ENCODE data around the gene PEDS1. TPM values are rescaled to one million over a fixed set of nuclear protein-coding genes. Genes with fewer than 3 reads are reported as not detected.

Gene PEDS1
- total and polyA plus RNA-seq, 10 of the 15 experiments (the other 5 are each of a cell fraction or from before 2014, with no cell fraction given), result 1.7 to 25.6 (median 16.8) TPM

- TF ChIP-seq NRF1 (conservative IDR thresholded peaks at IDR 0.05; ENCODE audit: low read depth, low read length) (no peak), PBX3 (IDR thresholded peaks at IDR 0.05; ENCODE audit: insufficient replicate concordance, low read depth, low read length) (no peak)
These were observed 13.1 kb downstream of the PEDS1 start (continued) for GRCh38 chr20:50140339-50140859.

- TF ChIP-seq RAD51 (IDR thresholded peaks at IDR 0.05), result no peak
- TF ChIP-seq ELK1 (IDR thresholded peaks at IDR 0.05; ENCODE audit: low read depth, low read length), result no peak
- no peaks in the 10 kb centered on the region for H3K79me2 ChIP-seq (ENCODE audit: control insufficient read depth, insufficient read depth, low read length)
- peaks cover 3 to 24% of the 10 kb centered on the region in 2 experiments for H3K36me3 ChIP-seq (ENCODE audit: control insufficient read depth in 2 of 2, insufficient read depth in 2 of 2, low read length in 1 of 2)
- no peak overlapping the region for H3K4me3 ChIP-seq
- in situ Hi-C loops (cut with MboI) (no loop called here), intact Hi-C loops (cut with micrococcal nuclease; ENCODE audit: unreplicated experiment) (no loop called here)
- ATAC-seq, result no peak
- 93% methylated on average over 29 of the region's 29 CpGs for WGBS (ENCODE audit: insufficient coverage, insufficient replicate concordance, low lambda C conversion rate, missing lambda C conversion rate)
- H3K27me3 ChIP-seq (replicated peaks in 1 of 2; ENCODE audit: control insufficient read depth in 2 of 2, insufficient read depth in 2 of 2, low read length in 1 of 2), result no peaks in the 10 kb centered on the region
- H3K4me1 ChIP-seq (ENCODE audit: control insufficient read depth, insufficient read depth, low read length), result no peaks in the 10 kb centered on the region
- CTCF ChIA-PET, result interaction anchor here (1.0 to 1.1 kb wide), 2 partner anchors 40 to 42 kb away, joined by 3 to 5 read pairs; no protein-coding TSS in a partner anchor
- no peaks in the 10 kb centered on the region for H3K9me3 ChIP-seq (replicated peaks; ENCODE audit: control insufficient read depth, insufficient read depth, low read length)
- no peak for FAIRE-seq
- BruUV-seq (replicated peaks), result no TSS peak
- H4K20me1 ChIP-seq (ENCODE audit: control insufficient read depth, insufficient read depth), result no peaks in the 10 kb centered on the region
- DNase-seq (ENCODE audit: low read depth, low spot score), result no peak
- no peak overlapping the region for H2AFZ ChIP-seq (ENCODE audit: control insufficient read depth, low read depth, low read length)
- no peak overlapping the region for H3K9ac ChIP-seq (ENCODE audit: control insufficient read depth, insufficient read depth, low read length)
- SMC1A ChIA-PET (ENCODE audit: uncharacterized antibody, unreplicated experiment), result no interaction called here
- H3K27ac ChIP-seq (ENCODE audit: control insufficient read depth, insufficient read depth), result no peak overlapping the region
- no peak overlapping the region for H3K4me2 ChIP-seq (ENCODE audit: control insufficient read depth, insufficient read depth)
- RAD21 ChIA-PET (ENCODE audit: unreplicated experiment), result interaction anchor here (0.9 kb wide), 1 partner anchor 15 kb away, joined by 3 read pairs; the partner anchor contains the start of gene PEDS1
- POLR2A ChIA-PET, result interaction anchor here (0.5 kb wide), 1 partner anchor 310 kb away, joined by 3 read pairs; no protein-coding TSS in a partner anchor
These were observed 14.8 kb downstream of the PEDS1 start for GRCh38 chr20:50138479-50139393.

All from GM12878 (cell line).